Measurements from ENCODE around the gene EIF4G1. TPM values are rescaled to one million over a fixed set of nuclear protein-coding genes. Genes with fewer than 3 reads are reported as not detected.

Gene EIF4G1
- polyA plus RNA-seq, 3 donors, result 190 to 251 (median 207) TPM

- DNase-seq, result no peak
Measured at GRCh38 chr3:184347321-184348056, 33.1 kb downstream of the EIF4G1 start.

GRCh38 chr3:184348057-184348382 lies 33.6 kb downstream of the EIF4G1 start:
- DNase-seq, result no peak

GRCh38 chr3:184349563-184350470 lies 35.4 kb downstream of the EIF4G1 start:
- DNase-seq, result no peak

GRCh38 chr3:184350618-184351017 lies 36.2 kb downstream of the EIF4G1 start:
- no peak for DNase-seq

- DNase-seq, result no peak
Measured at GRCh38 chr3:184351511-184352148, 37.2 kb downstream of the EIF4G1 start.

GRCh38 chr3:184352149-184352785 lies 37.9 kb downstream of the EIF4G1 start:
- no peak for DNase-seq

GRCh38 chr3:184352897-184353545 lies 38.6 kb downstream of the EIF4G1 start:
- no peak for DNase-seq

GRCh38 chr3:184353546-184353941 lies 39.1 kb downstream of the EIF4G1 start:
- no peak for DNase-seq

- no peak for DNase-seq
Measured at GRCh38 chr3:184354121-184354728, 39.8 kb downstream of the EIF4G1 start.

- DNase-seq, result no peak
Measured at GRCh38 chr3:184354754-184355153, 40.3 kb downstream of the EIF4G1 start.

- no peak for DNase-seq
Measured at GRCh38 chr3:184355261-184356040, 41.0 kb downstream of the EIF4G1 start.

GRCh38 chr3:184357248-184358123 lies 43.1 kb downstream of the EIF4G1 start:
- DNase-seq, result no peak

- DNase-seq, result no peak
Measured at GRCh38 chr3:184358124-184358767, 43.8 kb downstream of the EIF4G1 start.

GRCh38 chr3:184358921-184359350 lies 44.5 kb downstream of the EIF4G1 start:
- DNase-seq, result no peak

- DNase-seq, result no peak
Measured at GRCh38 chr3:184359610-184360009, 45.2 kb downstream of the EIF4G1 start.

GRCh38 chr3:184360070-184360928 lies 45.9 kb downstream of the EIF4G1 start:
- DNase-seq, result no peak

- no peak for DNase-seq
Measured at GRCh38 chr3:184360929-184361531, 46.6 kb downstream of the EIF4G1 start.
